HG03103 (cell line): ENCODE results near the gene ZGPAT.
"Not testable (repeated sequence)": the region's sequence is repeated elsewhere in the genome, so short reads cannot be mapped to it uniquely, and the experiment has no call there.

Experiments
- ATAC-seq: cut with Tn5 transposase; IDR thresholded peaks from one replicate; pipeline ENCODE4 v1.9.1; 2021; ENCODE audit warnings: low read depth; ENCODE audit not compliant: unreplicated experiment

ZGPAT gene

GRCh38 chr20:63707558-63708300 lies at the start of gene ZGPAT, which contains the start of gene ARFRP1:
TSS of gene ZGPAT (plus strand) at chr20:63708039. CDS start at chr20:63708581, 542 bp downstream.
TSS of gene ARFRP1 (minus strand) at chr20:63707976. CDS start at chr20:63707091, 885 bp downstream.
- ATAC-seq, result peak; percentile 52

DNA sequence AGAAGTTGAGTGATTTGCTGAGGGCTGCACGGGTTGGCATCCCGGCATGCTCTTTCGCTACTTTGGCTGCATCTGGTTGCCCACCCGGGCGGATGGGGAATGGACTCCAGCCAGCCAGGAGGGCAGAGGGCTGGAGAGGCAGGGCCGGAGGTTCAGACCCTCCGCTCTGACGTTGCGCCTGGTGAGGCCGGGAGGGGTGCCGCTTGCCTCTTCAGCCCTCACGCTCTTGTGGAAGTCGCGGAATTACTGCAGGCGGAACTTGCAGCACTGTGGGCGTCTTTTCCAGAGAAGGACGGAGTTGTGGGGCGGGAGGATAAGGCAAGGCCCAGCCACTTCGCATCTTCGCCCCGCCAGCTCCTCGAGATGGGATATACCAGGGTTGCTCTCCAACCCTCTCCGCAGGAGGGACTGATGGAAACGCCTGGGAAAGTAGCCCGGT lies 49.1 kb upstream of the ZGPAT start:
- ATAC-seq, result no peak

- ATAC-seq, result no peak
These were observed 48.5 kb upstream of the ZGPAT start for GRCh38 chr20:63659370-63659769.

DNA sequence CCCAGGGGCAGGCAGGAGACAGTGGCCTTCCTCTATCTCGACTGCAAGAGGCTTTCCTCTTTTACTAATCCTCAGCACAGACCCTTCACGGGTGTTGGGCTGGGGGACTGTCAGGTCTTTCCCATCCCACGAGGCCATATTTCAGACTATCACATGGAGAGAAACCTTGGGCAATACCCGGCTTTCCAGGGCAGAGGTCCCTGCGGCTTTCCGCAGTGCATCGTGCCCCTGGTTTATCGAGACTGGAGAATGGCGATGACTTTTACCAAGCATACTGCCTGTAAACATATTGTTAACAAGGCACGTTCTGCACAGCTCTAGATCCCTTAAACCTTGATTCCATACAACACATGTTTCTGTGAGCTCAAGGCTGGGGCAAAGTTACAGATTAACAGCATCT lies 47.7 kb upstream of the ZGPAT start:
- ATAC-seq, result not testable (repeated sequence)

DNA sequence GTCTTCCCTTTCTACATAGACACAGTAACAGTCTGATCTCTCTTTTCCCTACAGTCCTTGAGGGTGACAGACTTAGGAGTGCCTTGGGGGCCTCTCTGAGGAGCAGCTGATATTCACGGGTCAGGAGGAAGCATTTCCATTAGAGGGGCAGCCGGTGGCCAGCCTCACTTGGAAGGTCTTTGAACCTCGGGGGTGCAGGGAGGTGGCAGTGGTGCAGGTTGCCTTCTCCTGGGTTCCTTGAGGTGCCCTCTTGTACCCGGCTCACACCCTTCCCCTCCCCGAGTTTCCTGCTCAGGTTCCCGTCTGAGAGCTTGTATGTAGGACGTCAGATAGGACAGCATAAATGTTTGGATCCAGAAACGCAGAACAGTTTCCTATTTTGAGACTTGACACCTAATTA lies 47.2 kb upstream of the ZGPAT start:
- ATAC-seq, result no peak

DNA sequence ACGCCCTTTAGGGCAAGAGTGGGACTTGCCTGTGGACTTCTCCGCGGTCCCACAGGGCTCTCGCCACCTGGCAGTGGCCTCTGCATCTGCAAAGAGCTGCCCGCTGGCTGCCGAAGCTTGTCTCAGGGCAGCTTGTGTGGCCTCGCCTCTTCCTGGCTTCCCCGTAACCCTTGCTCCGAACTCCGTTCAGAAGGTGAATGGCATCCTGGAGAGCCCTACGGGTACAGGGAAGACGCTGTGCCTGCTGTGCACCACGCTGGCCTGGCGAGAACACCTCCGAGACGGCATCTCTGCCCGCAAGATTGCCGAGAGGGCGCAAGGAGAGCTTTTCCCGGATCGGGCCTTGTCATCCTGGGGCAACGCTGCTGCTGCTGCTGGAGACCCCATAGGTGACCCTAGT lies 46.7 kb upstream of the ZGPAT start:
- no peak for ATAC-seq

GRCh38 chr20:63661959-63662812 lies 45.7 kb upstream of the ZGPAT start:
- ATAC-seq, result no peak

- ATAC-seq, result no peak
These were observed 45.0 kb upstream of the ZGPAT start for GRCh38 chr20:63662813-63663189.

DNA sequence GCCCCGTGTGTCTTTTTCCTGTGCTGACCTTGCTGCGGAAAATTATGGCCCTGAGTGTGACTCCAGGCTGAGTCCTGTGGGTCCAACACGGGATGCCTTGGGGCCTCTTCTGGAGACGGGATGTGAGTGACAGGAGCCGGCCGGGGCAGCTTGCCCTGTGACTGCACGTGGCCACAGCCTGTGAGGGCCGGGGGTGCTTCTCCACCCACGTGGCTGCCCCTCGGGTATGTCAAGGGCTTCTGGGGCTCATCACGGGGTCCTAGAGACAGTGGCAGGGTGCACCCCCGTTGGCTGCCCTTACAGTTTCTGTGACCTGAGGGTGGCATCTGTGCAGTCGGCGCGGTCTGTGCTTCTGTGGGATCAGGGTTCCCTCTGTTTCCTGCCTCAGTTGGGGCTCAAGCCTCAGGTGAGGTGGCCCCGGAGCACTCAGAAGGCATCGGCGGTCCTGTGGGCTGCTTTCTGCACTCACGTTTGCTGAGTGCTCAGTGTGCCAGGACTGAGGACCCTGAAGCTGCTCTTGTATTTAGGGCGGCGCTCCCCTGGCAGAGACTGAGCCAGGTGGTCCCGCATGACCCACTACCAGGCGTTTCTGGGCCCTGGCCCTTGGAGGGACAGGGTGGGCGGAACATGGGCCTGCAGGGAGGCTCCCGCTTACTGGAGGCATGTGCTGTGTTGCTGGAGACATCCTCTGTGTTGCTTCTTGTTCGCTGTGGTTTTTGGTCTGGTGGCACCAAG lies 44.3 kb upstream of the ZGPAT start:
- ATAC-seq, result no peak

- ATAC-seq, result no peak
These were observed 43.5 kb upstream of the ZGPAT start for GRCh38 chr20:63664143-63664851.

DNA sequence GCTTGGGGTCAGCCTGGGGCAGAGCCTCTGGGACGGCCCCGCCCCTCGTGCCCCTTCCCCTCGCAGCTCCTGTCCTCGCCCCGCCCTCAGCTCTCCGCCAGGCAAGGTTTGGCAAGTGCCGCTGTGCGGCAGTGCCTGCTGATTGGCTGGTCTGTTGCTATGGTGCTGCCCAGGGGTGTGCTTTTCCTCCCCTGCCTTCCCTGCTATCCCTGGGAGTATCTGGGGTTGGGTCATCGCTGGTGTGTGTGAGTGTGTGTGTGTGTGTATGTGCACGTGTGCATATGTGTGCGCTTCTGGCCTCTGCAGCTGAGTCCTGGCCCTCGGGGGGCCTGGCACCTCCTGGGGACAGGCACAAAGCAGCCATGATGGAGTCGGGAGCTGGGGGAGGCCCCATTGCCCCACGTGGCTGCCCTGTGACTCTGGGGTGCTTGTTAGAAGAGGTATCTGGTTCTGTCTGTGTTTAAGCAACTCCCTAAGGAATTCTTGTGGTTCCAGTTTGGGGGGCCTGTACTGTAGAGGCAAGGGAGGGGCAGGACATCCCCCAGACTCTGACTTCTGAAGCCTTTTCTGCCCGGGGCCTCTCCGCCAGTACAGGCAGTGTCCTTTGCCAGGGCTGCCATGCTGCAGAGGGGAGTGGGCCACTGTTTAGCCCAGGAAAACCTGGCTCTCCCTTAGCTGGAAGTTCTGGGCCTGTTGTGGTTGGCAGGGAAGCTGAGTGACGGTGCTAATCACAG lies 42.8 kb upstream of the ZGPAT start:
- ATAC-seq, result no peak

GRCh38 chr20:63665708-63666107 lies 42.1 kb upstream of the ZGPAT start:
- no peak for ATAC-seq

DNA sequence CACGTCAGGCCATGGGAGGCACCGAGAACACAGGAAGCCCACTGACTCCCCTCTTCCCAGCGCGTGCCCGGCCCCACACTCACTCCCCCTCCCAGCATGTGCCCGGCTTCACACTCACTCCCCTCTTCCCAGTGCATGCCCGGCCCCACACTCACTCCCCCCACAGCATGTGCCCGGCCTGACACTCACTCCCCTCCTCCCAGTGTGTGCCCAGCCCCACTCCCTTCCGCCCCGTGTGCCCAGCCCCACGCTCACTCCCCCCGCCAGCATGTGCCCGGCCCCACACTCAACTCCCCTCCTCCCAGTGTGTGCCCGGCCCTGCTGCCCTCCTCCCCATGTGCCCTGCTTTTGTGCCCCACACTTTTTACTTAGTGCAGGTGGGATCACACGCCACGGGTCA lies 40.0 kb upstream of the ZGPAT start:
- no peak for ATAC-seq

DNA sequence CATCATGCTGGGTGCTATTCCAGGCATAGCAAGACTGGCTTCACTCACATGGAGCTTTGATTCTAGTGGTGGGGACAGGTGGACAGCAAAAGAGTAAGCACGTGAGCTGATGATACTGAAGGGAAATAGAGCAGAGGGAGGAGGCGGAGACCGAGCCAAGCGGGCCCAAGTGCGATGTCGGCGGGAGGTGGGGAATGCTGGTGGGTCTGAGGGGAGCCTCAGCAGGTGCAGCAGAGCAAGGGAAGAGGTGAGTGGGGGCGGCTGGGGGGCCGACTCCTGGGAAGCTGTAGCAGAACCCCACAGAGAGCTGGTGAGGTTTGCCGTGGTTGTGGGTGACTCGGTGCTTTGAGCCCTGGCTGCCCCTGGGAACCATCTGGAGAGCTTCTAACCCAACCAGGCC lies 39.5 kb upstream of the ZGPAT start:
- ATAC-seq, result no peak

- not testable (repeated sequence) for ATAC-seq
These were observed 36.1 kb upstream of the ZGPAT start for GRCh38 chr20:63671695-63672094.

GRCh38 chr20:63672666-63673065 lies 35.2 kb upstream of the ZGPAT start:
- no peak for ATAC-seq

DNA sequence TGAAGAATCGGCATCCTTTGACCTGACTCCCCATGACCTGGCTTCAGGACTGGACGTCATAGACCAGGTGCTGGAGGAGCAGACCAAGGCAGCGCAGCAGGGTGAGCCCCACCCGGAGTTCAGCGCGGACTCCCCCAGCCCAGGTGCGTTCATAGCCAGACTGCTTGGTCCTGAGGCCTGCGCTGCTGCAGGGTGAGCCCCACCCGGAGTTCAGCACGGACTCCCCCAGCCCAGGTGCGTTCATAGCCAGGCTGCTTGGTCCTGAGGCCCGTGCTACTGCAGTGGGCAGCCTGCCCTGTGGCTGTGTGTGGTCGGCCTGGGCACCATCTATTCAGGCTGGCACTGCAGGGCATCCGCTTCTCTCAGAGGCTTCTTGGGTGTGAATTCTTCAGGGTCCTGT lies 33.9 kb upstream of the ZGPAT start:
- no peak for ATAC-seq

DNA sequence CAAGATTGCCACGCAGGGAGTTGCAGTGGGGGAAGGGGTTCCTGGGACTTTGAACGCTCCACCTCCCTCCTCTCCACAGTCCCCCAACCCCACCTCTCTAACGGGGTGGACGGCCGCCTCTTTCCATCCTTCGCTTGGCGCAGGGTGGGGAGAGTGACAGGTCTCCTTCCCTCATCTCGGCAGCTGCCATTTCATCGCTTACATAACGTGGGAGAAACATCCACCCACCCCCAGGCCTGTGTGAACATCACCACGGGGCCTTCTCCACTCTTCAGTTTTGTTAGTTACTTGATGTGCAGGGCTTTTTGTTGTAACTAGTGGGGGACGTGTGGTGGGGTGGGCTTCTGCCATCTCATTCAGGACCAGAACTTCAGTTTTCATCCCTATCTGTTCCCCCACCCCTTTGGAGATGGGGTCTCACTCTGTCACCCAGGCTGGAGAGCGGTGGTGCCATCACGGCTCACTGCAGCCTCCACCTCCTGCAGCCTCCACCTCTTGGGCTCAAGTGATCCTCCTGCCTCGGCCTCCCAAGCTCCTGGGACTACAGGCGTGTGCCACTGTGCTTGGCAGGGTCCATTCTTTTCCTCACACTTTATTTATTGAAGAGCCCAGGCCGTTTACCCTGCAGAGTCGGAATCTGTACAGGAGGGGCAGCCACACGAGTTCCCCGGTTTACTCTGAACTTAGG lies 32.0 kb upstream of the ZGPAT start:
- no peak for ATAC-seq

DNA sequence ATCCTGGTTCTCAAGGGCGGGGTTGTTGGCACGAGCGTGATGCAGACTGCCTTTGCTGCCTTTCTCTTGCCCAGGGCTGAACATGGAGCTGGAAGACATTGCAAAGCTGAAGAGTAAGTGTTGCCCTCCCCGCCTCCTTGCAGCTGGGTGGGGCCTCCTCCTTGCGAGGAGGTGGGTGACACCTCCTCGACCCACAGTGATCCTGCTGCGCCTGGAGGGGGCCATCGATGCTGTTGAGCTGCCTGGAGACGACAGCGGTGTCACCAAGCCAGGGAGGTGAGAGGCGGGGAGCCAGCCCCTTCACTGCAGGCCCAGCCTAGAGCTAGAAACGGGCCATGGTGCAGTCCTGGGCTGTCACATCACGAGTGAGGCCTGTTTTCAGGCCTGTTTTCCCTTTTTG lies 29.8 kb upstream of the ZGPAT start:
- no peak for ATAC-seq
